EL (cell line): Measurements from ENCODE around the gene MYO9A.

Experiments used
- DNase-seq: peaks from one replicate; pipeline ENCODE4 v3.0.0-alpha.2; 2016

MYO9A gene

GRCh38 chr15:72118017-72118978, at the start of gene MYO9A, which contains the start of gene SENP8:
TSS of gene MYO9A (minus strand) at chr15:72118150. CDS start at chr15:72046563, 71,587 bp downstream.
TSS of gene SENP8 (plus strand) at chr15:72118403. CDS start at chr15:72139624, 21,221 bp downstream.
- DNase-seq: peak; percentile 97

GRCh38 chr15:72167445-72167844, 49.5 kb upstream of the MYO9A start:
- no peak for DNase-seq

GRCh38 chr15:72166716-72167417, 48.9 kb upstream of the MYO9A start:
- DNase-seq: no peak

GRCh38 chr15:72163719-72164118, 45.8 kb upstream of the MYO9A start:
- no peak for DNase-seq

- no peak for DNase-seq
Observed at GRCh38 chr15:72162569-72162968, 44.6 kb upstream of the MYO9A start.

- DNase-seq: no peak
Observed at GRCh38 chr15:72161361-72162132, 43.6 kb upstream of the MYO9A start.

GRCh38 chr15:72160696-72161245, 42.8 kb upstream of the MYO9A start:
- no peak for DNase-seq

- no peak for DNase-seq
Observed at GRCh38 chr15:72156928-72157327, 39.0 kb upstream of the MYO9A start.

- peak; percentile 83 for DNase-seq
Observed at GRCh38 chr15:72155635-72156616, 38.0 kb upstream of the MYO9A start.

GRCh38 chr15:72155003-72155621, 37.2 kb upstream of the MYO9A start:
- peak; percentile 42 for DNase-seq

- DNase-seq: no peak
Observed at GRCh38 chr15:72154316-72154715, 36.4 kb upstream of the MYO9A start.

GRCh38 chr15:72153269-72154000, 35.5 kb upstream of the MYO9A start:
- no peak for DNase-seq

GRCh38 chr15:72147418-72147817, 29.5 kb upstream of the MYO9A start:
- no peak for DNase-seq

- DNase-seq: no peak
Observed at GRCh38 chr15:72146934-72147333, 29.0 kb upstream of the MYO9A start.

GRCh38 chr15:72146221-72146620, 28.3 kb upstream of the MYO9A start:
- no peak for DNase-seq

- DNase-seq: no peak
Observed at GRCh38 chr15:72141171-72142084, 23.5 kb upstream of the MYO9A start.

- no peak for DNase-seq
Observed at GRCh38 chr15:72140088-72140487, 22.1 kb upstream of the MYO9A start.

- no peak for DNase-seq
Observed at GRCh38 chr15:72139667-72140066, 21.7 kb upstream of the MYO9A start.
